ENCODE results near the gene HAUS1.

GRCh38 chr18:46167971-46168370, 63.8 kb downstream of the HAUS1 start:
- no peak for TF ChIP-seq JUND (IDR thresholded peaks at IDR 0.05)
- no peak for TF ChIP-seq YY1 (IDR thresholded peaks at IDR 0.05)
- no peak for TF ChIP-seq CTCF (IDR thresholded peaks at IDR 0.05; ENCODE audit: low read depth, low read length, missing input control)
- no peak for TF ChIP-seq RXRA (IDR thresholded peaks at IDR 0.05)
- TF ChIP-seq EGR1 (IDR thresholded peaks at IDR 0.05; ENCODE audit: low read depth in 2 of 2), result no peak
- no peak for TF ChIP-seq ATF3 (IDR thresholded peaks at IDR 0.05)
- TF ChIP-seq GABPA (IDR thresholded peaks at IDR 0.05 in 1 of 2, conservative IDR thresholded peaks at IDR 0.05 in 1 of 2), result no peak
- TF ChIP-seq MAX (IDR thresholded peaks at IDR 0.05), result no peak
- TF ChIP-seq ZBTB33 (IDR thresholded peaks at IDR 0.05), result no peak
- TF ChIP-seq RAD21 (IDR thresholded peaks at IDR 0.05), result no peak
- no peak for TF ChIP-seq REST (IDR thresholded peaks at IDR 0.05)
- no peak for TF ChIP-seq SP1 (IDR thresholded peaks at IDR 0.05)
